SK-N-MC (cell line): ENCODE results near the gene THSD8.
"Not testable (repeated sequence)": the region's sequence is repeated elsewhere in the genome, so short reads cannot be mapped to it uniquely, and the experiment has no call there.

ENCODE experiments used
- DNase-seq: peaks from one replicate; pipeline ENCODE4 v3.0.0-alpha.2; 2011; ENCODE audit warnings: low read depth, low spot score
- H3K27ac ChIP-seq: fragments of 200-600 bp; sonication (generic); 2 replicates; pipeline ENCODE4 v1.5.1; 2016; ENCODE audit warnings: mixed run types
- H3K36me3 ChIP-seq: fragments of 200-600 bp; sonication (generic); 2 replicates; pipeline ENCODE4 v1.6.1; 2017; ENCODE audit warnings: antibody characterized with exemption, low read length, mixed read lengths; ENCODE audit not compliant: insufficient read depth
- H3K4me3 ChIP-seq: fragments of 200-600 bp; sonication (generic); 2 replicates; pipeline ENCODE4 v1.5.1; 2016
- H3K9ac ChIP-seq: fragments of 200-600 bp; sonication (generic); 2 replicates; pipeline ENCODE4 v1.8.0; 2017; ENCODE audit warnings: mixed run types, mixed read lengths; ENCODE audit not compliant: insufficient read length
- H3K9me3 ChIP-seq: fragments of 200-600 bp; sonication (generic); 2 replicates; pipeline ENCODE4 v1.6.1; 2017; ENCODE audit warnings: low read depth, mild to moderate bottlenecking, antibody characterized with exemption, low read length, moderate library complexity, mixed read lengths
- EZH2 ChIP-seq: fragments of 200-600 bp; sonication (generic); IDR thresholded peaks from one replicate; pipeline ENCODE4 v1.6.1; 2017; ENCODE audit warnings: antibody characterized with exemption
- FOXP2 ChIP-seq: optimal IDR thresholded peaks from 2 replicates; pipeline ENCODE3; 2011; ENCODE audit warnings: mild to moderate bottlenecking, moderate library complexity; ENCODE audit not compliant: insufficient read depth; ENCODE audit errors: extremely low read length, control extremely low read depth
- POLR2AphosphoS5 ChIP-seq: IDR thresholded peaks from 2 replicates; pipeline ENCODE4 v1.6.1; 2012; ENCODE audit warnings: mild to moderate bottlenecking, low read depth, low read length, borderline replicate concordance

Gene THSD8

DNA sequence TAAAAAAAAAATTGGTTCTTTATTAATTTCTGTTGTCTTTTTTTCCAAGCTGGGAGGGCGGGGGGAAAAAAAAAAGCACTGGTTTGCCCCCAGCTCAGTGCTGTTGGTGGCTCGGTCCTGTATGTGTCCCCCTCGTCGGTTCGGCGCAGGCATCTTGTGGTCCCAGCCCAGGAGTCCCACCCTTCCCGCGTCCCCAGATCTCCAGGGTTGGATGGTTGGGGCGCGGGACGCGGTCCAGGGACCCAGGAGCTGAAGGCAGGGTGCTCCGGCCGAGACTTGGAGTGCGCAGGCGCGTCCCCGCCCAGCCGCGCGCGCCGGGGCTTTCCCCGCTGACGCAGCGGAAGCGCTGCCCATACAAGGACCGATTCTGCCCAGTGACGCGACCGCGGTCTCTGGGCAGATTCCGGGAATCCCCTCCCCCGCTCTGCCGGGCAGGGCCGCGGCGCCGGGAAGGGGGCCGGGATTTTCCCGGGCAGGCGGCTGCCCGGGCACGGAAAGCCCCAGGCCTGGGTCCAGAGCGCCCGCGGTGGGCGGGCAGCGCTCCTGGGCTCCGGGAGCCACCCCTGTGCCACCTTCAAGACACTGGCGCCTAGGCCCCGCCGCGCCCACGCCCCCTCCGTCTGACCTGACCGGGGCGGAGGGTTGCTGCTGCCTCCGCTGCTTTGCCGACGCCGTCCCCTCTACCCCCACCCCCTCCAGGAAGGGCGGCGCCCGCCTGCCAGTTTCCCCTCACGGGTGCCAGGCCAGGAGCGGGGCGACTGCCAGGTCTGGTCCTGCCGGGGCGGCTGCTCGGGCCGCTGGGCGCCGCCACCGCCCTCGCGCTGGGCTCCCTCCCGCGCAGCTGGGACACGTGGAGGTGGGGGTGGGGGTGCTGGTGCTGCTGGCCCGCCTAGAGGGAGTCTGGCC is 8.3 kb upstream of the THSD8 start:
- DNase-seq, result no peak
- H3K36me3 ChIP-seq, result no peaks in the 10 kb centered on the region
- H3K9ac ChIP-seq, result peak overlapping the region; percentile 68
- peak overlapping the region; percentile 78 for H3K27ac ChIP-seq
- H3K9me3 ChIP-seq, result no peaks in the 10 kb centered on the region
- H3K4me3 ChIP-seq, result peak overlapping the region; percentile 97
- TF ChIP-seq FOXP2, result no peak
- peak; percentile 80 for TF ChIP-seq POLR2AphosphoS5

DNA sequence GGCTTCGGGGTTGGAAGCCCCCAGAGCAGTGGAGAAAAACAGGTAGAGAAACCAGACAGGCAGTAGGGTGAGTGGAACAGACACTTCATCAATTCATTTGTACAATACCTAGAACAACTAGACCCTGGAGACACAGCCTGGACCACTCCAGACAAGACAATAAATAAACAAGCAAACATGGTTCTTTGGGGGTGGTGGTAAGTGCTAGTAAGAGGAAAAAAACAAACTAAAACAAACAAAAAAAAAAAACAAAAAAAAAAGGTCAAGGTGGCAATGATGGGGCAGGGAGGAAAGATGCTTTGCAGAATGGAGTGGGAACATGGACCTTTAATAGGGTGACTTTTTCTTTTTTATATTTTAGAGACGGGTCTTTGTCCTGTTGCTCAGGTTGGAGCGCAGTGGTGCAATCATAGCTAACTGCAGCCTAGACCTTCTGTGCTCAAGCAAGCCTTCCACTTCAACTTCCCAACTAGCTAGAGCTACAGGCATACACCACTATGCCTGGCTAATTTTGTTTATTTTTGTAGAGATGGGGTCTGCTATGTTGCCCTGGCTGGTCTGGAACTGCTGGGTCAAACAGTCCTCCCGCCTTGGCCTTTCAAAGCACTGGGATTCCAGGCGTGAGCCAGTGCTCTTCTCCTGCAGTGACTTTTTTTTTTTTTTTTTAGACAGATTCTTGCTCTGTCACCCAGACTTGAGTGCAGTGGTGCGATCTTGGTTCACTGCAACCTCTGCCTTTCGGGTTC is 7.5 kb upstream of the THSD8 start:
- peak overlapping the region; percentile 97 for H3K4me3 ChIP-seq
- H3K9ac ChIP-seq, result peak overlapping the region; percentile 68
- H3K9me3 ChIP-seq, result no peaks in the 10 kb centered on the region
- no peak overlapping the region for H3K27ac ChIP-seq
- H3K36me3 ChIP-seq, result peaks cover 2% of the 10 kb centered on the region; the same call in 1 of the 2 replicates
- no peak for DNase-seq
- TF ChIP-seq FOXP2 (no peak), EZH2 (no peak), POLR2AphosphoS5 (no peak)

DNA sequence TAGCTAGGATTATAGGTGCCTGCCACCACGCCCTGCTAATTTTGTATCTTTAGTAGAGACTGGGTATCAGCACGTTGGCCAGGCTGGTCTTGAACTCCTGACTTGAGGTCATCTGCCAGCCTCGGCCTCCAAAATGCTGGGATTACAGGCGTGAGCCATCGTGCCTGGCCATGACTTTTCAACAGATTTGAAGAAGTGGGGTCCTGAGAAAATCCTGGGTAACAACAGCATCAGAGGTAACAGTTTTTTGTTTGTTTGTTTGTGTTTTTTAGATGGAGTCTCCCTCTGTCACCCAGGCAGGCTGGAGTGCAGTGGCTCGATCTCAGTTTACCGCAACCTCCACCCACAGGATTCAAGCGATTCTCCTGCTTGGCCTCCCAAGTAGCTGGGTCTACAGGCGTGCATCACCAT is 6.9 kb upstream of the THSD8 start:
- no peak for DNase-seq
- Histone ChIP-seq H3K9ac (no peak overlapping the region), H3K4me3 (no peak overlapping the region), H3K36me3 (peaks cover 9% of the 10 kb centered on the region), H3K27ac (no peak overlapping the region), H3K9me3 (no peaks in the 10 kb centered on the region)
- TF ChIP-seq FOXP2 (no peak), EZH2 (no peak), POLR2AphosphoS5 (no peak)

DNA sequence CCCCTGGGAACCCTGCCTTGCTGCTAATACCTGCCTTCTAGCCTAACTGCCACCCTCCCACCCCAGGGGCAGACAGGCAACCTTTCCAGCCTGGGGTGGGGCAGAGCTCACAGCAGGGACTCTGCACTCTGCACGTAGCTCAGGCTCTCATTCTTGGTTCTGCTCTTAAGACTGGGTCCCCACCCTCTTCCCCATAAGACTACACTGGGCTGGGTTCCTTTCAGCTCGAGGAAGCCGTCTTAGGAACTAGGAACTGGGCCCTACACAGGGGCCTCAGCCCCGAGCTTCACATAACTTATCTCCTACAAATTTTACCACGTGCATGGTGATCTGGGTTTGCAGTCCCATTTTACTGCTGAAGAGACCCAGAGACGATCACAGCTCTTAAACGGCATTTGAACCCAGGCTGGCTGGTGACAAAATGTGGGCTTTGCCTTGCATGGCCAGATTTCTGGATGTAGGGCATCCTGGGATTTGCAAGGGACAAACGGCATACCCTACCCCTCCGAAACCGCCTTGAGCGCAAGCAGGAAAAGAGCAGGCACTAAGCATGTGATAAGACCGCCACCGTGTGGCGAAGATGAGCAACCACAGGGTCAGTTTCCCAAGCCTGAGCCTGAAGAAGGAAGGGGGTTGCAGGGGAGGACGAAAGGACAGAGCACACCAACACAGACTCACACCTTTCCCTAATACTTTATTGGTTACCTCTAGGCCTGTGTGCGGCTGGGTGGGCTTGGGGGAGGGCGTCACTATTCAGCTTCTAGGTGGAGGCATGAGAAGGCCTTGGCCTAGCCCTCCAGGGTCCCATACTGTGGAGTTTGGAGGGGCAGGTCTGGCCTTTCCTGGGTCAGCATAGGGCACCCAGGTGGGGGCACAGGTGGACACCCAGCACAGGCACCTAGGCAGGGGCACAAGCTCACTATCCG is 5.5 kb upstream of the THSD8 start:
- Histone ChIP-seq H3K9ac (no peak overlapping the region), H3K36me3 (peaks cover 16% of the 10 kb centered on the region), H3K9me3 (no peaks in the 10 kb centered on the region), H3K4me3 (peak overlapping the region; percentile 40; the same call in 1 of the 2 replicates), H3K27ac (no peak overlapping the region)
- no peak for DNase-seq
- TF ChIP-seq POLR2AphosphoS5, result peak; percentile 45; the same call in 1 of the 2 replicates
- TF ChIP-seq FOXP2, result peak; percentile 5
- TF ChIP-seq EZH2, result no peak

DNA sequence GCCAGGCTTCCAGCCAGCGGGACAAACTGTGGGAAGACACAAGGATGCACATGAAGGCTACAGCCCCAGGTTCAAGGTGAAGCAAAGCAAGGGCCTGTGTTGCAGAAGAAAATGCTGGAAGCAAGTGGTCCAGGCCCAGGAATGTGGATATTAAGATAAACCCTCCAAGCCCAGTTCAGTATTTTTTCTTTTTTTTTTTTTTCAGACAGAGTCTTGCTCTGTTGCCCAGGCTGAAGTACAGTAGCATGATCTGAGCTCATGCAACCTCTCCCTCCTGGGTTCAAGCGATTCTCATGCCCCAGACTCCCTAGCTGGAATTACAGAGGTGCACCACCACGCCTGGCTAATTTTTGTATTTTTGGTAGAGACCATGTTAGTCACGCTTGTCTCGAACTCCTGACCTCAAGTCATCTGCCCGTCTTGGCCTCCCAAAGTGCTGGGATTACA is 4.7 kb upstream of the THSD8 start:
- Histone ChIP-seq H3K27ac (no peak overlapping the region), H3K9me3 (no peaks in the 10 kb centered on the region), H3K4me3 (no peak overlapping the region), H3K36me3 (peaks cover 16% of the 10 kb centered on the region), H3K9ac (no peak overlapping the region)
- TF ChIP-seq EZH2 (no peak), FOXP2 (no peak), POLR2AphosphoS5 (no peak)
- DNase-seq, result no peak

DNA sequence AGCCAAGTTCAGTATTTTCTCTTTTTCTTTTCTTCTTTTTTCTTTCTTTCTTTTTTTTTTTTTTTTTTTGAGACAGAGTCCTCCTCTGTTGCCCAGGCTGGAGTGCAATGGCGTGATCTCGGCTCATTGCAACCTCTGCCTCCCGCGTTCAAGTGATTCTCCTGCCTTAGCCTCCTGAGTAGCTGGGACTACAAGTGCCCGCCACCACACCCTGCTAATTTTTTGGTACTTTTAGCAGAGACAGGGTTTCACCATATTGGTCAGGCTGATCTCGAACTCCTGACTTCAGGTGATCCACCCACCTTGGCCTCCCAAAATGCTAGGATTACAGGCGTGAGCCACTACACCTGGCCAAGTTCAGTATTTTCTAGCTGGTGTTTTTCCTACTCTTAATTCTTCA is 4.3 kb upstream of the THSD8 start:
- H3K27ac ChIP-seq, DNase-seq, H3K4me3 ChIP-seq, H3K9me3 ChIP-seq, H3K9ac ChIP-seq: not testable (repeated sequence)
- peaks cover 16% of the 10 kb centered on the region for H3K36me3 ChIP-seq

DNA sequence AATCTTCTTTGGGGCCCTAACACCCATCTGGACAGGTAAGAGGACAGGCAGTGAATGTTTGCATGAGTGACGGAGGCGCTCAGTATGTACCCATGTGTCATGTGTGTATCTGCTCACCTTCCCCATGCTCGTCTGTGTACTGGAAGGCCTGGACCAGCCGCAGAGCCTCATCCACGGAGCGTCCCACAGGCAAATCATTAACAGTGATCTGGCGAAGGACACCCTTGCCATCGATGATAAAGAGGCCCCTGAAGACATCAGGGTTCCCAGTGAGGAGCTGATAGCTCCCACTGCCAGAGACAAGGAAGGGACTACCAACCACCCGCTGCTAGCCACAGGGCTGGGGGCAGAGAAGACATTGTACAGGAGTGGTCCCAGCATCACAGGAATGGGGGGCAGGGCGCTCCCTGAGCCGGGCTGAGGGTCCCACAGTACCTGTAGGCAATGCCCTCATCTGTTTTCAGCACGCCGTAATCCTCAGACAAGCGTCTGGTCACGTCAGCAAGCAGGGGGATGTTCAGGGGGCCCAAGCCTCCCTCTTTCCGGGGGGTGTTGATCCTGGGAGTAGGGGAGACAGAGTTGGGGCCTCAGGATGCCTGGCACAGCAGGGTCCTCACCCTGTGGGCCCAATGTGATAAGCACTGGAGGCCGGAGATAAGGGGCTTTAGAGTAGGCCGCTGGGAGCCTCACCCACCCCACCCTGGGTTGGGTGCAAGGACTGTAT is 2.0 kb upstream of the THSD8 start:
- no peak overlapping the region for H3K9ac ChIP-seq

DNA sequence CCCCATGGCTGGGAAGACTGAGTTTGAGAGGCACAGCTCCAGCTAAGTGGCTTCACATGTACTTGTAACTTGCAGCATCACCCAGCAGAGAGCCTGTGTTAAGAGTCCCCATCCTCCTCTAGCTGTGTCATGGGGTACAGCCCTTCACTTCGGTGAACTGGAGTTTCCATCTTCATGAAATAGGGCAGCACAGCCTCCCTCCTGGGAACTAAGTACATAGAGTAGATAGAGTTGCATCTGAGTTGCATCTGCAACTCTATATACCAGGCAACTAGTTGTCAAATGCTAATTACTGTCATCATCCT is 1.5 kb upstream of the THSD8 start:
- TF ChIP-seq POLR2AphosphoS5, result no peak
- TF ChIP-seq EZH2, result no peak
- TF ChIP-seq FOXP2, result no peak
- no peak for DNase-seq
- Histone ChIP-seq H3K36me3 (peaks cover 16% of the 10 kb centered on the region), H3K4me3 (peak overlapping the region; percentile 97), H3K27ac (no peak overlapping the region), H3K9me3 (no peaks in the 10 kb centered on the region), H3K9ac (peak overlapping the region; percentile 90)

More for the DNA sequence above, 2.0 kb upstream of the THSD8 start:
- TF ChIP-seq EZH2 (no peak), POLR2AphosphoS5 (no peak), FOXP2 (no peak)
- Histone ChIP-seq H3K4me3 (peak overlapping the region; percentile 97; the same call in 1 of the 2 replicates), H3K9me3 (no peaks in the 10 kb centered on the region), H3K36me3 (peaks cover 16% of the 10 kb centered on the region), H3K27ac (no peak overlapping the region)
- DNase-seq, result no peak
